ENCODE measurements around the gene SIRT4.
"Not testable (repeated sequence)": the region's sequence is repeated elsewhere in the genome, so short reads cannot be mapped to it uniquely, and the experiment has no call there.

Gene SIRT4

DNA sequence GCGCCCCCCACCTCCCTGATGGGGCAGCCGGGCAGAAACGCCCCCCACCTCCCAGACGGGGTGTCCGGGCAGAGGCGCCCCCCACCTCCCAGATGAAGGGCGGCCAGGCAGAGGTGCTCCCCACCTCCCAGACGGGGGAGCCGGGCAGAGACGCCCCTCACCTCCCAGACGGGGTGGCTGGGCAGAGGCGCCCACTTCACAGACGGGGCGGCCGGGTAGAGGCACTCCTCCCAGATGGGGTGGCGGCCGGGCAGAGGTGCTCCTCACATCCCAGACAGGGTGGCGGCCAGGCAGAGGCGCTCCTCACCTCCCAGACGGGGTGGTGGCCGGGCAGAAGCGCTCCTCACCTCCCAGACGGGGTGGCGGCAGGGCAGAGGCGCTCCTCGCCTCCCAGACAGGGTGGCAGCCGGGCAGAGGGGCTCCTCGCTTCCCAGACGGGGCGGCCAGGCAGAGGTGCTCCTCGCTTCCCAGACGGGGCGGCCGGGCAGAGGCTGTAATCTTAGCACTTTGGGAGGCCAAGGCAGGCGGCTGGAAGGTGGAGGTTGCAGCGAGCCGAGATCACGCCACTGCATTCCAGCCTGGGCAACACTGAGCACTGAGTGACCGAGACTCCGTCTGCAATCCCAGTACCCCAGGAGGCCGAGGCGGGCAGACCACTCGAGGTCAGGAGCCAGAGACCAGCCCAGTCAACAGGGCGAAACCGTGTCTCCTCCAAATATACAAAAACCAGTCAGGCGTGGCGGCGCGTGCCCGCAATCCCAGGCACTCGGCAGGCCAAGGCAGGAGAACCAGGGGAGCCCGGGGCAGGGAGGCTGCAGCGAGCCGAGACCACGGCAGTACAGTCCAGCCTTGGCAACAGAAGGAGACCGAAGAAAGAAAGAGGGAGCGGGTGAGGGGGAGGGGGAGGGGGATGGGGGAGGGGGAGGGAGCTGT, 23.7 kb upstream of the SIRT4 start:
- DNase-seq (ENCODE audit: low read depth): no peak

DNA sequence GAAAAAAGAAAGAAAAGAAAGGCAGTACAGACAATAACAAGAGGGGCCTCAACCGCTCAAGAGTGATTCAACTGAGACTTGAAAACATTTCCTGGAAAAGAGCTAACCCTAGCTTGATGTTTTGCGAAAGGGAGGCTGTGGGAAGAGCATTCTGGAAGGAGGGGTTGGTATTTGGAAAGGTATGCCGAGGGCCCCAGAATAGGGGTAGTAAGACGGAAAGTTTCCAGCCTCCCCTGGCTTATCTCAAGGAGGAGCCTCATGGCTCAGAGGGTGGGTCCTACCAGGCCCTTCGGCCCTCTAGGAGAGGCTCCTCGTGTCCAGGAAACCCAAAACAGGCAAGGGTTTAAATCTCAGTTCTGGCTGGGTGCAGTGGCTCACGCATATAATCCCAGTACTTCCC, 18.8 kb upstream of the SIRT4 start:
- DNase-seq (ENCODE audit: low read depth): no peak

DNA sequence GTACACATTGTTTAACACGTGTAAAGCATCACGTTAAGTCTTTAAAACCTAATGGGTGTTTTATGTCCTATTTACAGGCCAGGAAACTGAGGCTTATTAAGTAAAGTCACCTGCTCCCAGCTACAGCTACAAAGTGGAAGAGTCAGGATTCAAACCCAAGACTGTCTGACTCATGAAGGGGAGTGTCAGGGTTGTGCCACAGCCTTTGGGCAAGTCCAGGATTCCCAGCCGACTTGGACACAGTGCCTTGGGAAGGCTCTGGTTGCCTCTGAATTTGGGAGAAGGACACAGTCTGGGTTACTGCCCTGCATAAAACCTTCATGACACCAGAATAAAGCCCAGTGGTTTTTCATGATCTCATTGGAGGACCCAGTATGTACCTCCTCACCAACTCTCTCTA, 17.7 kb upstream of the SIRT4 start:
- no peak for DNase-seq (ENCODE audit: low read depth)

DNA sequence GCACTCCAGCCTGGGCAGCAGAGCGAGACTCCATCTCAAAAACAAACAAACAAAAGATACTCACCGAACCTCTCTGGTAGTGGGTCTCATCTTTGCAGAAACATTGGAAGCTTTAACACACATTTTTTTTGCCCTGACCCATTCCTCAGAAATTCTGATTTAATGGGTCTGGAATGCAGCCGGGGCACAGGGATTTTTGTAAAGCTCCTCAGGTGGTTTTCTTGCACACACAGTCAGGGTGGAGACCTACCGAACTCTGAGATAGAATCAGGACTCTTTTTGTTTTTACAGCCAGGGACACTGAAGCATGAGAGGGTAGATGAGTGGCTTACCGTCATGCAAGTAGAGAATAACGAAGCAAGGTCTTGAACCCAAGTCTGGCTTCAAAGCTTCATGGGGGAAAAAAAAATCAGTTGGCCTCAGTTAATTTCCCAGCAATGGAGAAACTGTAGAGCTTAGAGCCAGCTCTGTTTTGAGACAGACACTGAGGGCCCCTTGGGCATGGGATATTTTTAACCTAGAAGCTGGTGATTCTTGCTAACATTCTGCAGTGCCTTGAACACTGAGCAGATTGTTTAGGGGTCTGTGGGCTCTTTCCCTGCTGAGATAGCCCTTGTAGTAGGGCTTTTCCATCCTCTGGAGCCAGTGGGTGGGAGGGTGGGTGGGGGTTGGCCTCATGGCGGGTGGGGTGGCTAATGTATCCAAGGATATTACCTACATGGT, 15.2 kb upstream of the SIRT4 start:
- DNase-seq (ENCODE audit: low read depth): no peak

DNA sequence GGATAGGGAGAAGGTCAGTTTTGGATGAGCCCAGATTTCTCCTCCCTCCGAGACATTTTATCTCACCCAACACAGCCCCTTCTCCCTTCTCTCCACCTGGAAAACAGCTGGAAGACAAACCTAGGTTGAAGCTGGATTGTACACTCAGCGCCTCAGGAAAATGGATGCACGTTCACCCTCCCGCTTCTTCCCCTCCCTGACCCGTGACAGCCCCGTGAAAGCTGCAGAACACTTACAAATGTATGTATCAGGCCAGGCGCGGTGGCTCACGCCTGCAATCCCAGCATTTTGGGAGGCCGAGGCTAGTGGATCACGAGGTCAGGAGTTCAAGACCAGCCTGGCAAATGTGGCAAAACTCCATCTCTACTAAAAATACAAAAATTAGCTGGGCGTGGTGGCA, 14.6 kb upstream of the SIRT4 start:
- DNase-seq (ENCODE audit: low read depth): no peak

DNA sequence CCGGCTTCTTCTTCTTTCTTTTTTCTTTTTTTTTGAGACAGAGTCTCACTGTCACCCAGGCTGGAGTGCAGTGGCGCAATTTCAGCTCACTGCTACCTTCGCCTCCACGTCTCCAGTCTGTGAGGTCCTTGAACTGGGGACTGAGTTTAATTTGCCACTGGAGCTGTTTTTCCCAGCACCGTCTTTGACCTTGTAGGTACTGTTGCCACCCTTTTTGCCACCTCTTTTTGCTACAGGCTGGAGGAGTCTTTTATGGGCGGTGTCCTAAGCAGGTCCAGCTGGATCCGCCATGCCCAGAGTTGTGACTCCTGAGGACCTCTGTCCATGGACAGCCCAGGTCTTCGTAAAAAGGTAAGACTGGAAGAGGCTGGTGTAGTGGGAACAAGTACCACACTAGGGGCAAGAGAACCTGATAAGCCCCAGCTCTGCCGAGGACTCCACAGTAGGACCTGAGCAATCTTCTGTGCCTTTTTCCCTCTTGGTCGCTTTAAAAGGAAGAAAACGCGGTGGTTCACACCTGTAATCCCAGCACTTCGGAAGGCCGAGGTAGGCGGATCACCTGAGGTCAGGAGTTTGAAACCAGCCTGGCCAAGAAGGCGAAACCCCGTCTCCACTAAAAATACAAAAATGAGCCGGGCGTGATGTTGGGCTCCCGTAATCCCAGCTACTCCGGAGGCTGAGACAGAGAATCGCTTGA, 11.4 kb upstream of the SIRT4 start:
- DNase-seq (ENCODE audit: low read depth): no peak

DNA sequence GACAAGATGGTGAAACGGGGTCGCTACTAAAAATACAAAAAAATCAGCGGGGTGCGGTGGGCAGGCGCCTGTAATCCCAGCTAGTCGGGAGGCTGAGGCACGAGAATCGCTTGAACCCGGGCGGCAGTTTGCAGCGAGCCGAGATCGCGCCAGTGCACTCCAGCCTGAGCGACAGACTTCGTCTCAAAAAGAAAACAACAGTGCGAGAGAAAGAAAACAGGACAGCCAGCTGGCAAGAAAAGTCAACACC, 9.8 kb upstream of the SIRT4 start:
- DNase-seq (ENCODE audit: low read depth): no peak

DNA sequence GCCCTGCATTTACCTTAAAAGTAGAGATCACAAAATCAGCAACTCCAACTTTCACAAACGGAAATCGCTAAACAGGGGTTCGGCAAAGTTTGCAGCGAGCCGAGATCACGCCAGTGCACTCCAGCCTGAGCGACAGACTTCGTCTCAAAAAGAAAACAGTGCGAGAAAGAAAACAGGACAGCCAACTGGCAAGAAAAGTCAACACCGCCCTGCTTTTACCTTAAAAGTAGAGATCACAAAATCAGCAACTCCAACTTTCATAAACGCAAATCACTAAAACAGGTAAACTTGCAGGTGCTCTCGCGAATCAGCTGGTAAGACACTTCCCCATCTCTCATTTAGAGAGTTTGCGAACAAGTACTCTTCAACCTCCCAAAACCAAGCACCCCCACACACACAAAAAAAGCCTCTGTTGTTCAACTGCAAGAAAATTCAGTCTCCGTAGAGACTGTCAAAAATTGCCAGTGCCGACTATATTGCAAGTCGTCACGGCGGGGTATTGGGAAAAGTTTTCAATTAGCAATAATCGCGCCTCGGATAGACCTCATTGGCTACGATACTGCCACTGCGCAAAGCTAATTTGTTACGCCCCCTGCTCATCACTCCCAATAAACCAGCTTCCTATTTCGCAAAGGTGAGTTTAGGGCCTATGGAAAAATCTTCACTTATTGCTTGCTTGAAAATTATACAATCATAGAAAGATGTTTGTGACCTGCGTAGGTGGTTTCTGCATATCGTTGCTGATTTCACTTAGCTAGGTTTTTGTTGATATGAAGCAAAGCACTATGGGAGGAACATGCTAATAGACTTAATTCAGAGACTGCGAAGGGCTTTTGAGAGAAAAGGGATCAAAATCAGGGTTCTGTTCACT, 9.2 kb upstream of the SIRT4 start, which contains the start of gene RNU4-1:
Gene RNU4-1 (minus strand): TSS at position 577 of the 871 bp plus-strand sequence.
- DNase-seq (ENCODE audit: low read depth): peak; percentile 88

DNA sequence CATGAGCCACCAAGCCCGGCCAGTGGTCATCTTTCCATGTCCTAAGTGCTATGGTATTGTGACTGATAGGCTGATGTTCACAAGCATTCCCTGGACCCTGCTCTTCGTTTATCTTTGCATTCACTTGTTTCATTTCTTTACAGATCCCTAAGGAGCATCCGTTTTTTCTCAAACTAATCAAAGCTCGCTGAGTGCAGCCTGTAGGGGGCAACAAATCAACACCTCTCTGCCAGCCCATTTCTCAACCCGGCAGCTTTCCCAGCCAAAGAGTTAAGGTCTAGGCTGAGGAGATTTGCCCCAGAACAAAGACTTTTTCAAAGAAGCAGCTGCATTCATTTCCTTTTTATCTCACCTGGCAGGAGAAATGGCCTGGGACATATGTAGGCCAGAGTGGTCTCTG, 12.1 kb downstream of the SIRT4 start:
- no peak for DNase-seq (ENCODE audit: low read depth)

DNA sequence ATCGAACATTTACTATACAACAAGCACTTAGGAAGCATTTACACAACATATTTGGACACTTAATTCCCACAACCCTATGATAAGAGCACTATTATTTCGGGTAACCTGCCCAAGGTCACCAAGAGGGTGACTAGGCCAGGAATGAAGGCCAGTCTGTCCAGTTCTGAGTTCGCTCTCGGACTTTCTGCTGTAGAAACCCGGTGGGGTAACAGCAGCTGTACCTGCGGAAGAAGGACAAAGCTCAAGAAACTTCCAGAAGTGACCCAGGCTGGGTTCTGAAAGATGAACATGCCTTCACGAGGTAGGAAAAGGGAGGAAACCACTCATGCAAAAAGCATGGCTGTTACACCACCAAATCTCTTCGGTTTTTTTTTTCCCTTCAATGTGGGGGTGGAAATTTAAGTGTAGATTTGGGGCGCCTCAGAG, 14.7 kb downstream of the SIRT4 start:
- no peak for DNase-seq (ENCODE audit: low read depth)

DNA sequence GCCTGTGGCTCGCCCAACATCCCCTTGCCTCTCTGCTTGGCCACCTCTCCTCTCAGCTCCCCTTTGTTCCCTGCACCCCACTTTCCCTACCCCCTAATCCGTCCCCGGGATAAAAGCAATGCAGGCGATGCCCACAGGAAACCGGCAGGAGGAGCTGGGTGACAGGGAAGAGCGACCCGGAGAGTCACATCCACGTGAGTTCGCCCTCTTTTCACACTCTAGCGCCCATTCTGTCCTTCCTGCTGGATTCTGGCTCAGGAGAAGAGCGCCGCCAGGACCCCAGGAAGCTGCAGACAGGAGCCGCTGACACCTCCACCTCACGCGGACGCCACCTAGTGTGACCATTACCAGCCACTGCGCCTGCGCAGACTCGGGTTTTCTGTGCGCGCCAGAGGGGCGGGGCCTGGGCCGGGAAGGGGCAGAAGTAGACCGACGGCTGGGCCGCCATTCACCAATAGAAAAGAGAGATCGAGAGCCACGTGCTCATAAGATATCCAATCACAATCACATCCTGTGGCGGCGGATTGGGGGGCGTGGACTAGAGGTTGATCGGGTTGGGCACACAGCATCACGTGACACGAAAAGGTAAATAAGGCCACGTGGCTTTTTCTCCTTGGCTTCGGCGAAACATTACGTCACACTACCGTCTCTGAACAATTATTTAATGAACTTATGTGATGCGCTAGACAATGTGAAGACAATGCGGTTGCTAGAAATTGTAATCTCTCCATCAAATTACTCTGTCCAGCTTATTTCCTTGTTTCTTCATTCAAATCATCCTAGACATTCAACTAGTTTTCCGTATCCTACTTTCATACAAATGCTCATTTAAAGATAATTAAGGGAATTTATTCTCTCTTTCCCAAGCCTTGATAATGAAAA, 15.3 kb downstream of the SIRT4 start:
- DNase-seq (ENCODE audit: low read depth): peak; percentile 99

DNA sequence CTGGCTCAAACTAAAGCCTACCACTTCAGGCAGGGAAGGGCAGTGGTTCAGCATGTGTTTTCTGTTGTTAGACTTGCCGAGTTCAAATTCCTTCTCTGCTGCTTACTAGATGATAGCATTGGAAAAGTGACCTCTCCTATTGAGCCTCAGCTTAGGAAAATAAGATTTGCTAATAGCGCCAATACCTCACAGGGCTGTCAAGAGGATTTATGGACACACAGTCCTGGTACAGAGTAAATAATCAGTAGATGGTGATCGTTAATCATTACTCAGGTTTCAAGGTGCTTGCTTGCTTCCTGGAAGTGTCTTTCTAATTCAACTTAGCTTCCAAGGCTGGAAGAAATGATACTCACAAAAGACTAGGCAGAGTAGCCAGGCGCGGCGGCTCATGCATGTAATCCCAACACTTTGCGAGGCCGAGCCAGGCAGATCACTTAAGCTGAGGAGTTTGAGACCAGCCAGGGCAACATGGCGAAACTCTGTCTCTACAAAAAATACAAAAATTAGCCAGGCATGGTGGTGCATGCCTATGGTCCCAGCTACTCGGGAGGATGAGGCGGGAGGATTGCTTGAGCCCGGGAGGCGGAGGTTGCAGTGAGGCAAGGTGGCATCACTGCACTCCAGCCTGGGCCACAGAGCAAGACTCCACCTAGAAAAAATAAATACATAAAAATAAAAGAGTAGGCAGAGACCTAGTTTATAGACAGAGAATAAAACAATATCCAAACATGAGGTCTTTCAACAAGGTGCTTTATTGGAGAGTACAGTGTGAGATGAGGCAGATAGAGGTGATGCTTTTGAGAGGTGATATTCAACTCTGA, 19.5 kb downstream of the SIRT4 start:
- DNase-seq (ENCODE audit: low read depth): no peak

DNA sequence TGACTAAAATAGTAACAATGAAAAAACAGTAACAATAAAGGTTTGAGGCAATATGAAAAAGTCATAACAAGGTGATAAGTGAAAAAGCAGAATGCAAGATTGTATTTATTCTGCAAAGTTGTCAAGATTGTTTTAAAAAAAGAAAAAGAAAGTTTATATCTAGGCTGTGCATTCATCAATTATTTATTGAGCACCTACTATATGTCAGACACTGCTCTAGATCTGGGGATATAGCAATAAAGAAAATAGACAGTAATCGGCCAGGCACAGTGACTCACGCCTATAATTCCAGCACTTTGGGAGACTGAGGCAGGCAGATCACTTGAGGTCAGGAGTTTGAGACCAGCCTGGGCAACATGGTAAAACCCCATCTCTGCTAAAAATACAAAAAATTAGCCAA, 21.7 kb downstream of the SIRT4 start:
- no peak for DNase-seq (ENCODE audit: low read depth)

DNA sequence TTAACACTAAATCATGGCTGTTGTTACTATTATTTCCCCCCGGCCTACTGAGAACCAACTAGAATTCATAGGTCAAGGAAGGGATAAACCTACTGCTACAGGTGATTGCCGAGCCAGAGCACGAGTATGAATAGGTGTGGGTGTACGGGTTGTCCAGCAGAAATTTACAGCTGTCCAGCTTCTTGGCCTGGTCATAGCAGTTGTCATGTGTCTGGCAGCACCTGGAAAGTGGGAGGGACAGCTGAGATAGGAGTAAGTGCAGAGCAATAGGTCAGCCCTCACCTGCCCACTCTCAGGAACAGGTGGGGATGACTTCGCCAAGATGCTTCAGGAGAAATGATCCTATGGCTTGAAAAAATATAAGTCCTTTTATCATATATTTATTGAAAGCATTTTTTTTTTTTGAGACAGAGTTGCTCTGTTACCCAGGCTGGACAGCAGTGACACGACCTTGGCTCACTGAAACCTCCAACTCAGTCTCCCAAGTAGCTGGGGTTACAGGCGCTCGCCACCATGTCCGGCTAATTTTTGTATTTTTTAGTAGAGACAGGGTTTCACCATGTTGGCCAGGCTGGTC, 22.8 kb downstream of the SIRT4 start:
- DNase-seq (ENCODE audit: low read depth): no peak

DNA sequence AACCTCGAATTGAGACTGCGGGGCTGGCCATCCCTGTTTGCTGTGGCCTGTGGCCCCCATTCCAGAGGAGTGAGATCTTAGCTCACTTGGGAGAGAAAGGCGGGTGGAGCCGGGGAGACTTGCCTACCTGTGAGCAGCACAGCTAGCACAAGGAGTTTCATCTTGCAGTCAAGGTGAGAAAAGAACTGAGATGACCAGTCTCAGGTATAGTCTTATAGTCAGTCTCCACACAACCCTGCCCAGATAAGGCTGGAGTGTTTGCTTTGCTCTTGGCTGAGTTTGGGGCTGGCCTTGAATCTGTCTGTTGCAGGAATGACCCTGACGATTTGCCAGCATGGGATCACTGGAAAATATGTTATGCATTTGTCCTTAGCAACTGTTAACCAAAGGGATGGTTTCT, 25.5 kb downstream of the SIRT4 start, which contains the start of gene PLA2G1B:
Gene PLA2G1B (minus strand): TSS at position 187 of the 400 bp plus-strand sequence. CDS start 26 bp downstream, at position 161.
- no peak for DNase-seq (ENCODE audit: low read depth)

DNA sequence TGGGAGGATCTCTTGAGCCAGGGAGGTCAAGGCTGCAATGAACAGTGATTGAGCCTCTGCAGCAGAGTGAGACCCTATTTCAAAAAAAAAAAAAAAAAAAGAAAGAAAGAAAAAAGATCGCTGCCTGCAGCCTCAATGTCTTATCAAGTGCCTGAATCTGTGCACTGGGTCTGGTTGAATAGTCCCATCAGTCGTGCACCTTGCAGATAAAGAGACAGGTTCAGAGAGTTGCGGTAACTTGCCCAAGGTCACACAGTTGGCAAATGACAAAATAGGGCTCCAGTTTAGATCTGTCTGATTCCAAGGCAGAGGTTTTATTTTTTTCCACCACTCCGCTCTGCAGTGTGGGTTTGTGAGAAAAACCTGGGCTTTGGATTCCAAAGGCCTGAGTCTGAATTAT, 26.1 kb downstream of the SIRT4 start:
- no peak for DNase-seq (ENCODE audit: low read depth)

DNA sequence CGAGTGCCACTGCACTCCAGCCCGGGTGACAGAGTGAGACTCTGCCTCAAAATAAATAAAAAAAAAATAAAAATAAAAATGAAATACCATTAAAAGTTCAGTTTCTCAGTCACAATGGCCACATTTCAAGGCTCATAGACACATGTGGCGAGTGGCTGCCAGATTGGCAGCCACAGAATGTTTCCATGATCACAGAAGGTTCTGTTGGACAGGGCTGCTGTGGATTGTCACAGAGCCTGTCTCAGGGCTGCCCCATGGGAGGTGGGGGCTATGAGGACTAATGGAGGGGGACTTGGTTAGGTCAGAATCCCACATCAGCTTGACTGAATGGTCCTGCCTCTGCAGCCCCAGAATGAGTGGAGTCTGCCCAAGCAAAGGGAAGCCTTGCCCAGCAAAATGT, 29.3 kb downstream of the SIRT4 start:
- no peak for DNase-seq (ENCODE audit: low read depth)

DNA sequence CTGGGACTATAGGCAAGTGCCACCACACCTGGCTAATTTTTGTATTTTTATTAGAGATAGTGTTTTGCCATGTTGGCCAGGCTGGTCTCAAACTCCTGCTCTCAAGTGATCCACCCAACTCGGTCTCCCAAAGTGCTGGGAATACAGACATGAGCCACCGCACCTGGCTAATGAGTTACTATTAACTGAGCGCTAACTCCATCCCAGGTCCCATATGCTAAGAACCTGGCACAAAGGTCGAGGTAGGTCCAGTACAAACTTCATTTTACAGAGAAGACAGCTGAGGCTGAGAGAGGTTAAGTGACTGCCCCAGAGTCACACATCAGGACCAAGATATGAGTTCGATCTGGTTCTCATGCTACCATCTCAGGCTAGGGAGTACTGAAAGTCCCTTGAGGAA, 29.9 kb downstream of the SIRT4 start:
- no peak for DNase-seq (ENCODE audit: low read depth)

DNA sequence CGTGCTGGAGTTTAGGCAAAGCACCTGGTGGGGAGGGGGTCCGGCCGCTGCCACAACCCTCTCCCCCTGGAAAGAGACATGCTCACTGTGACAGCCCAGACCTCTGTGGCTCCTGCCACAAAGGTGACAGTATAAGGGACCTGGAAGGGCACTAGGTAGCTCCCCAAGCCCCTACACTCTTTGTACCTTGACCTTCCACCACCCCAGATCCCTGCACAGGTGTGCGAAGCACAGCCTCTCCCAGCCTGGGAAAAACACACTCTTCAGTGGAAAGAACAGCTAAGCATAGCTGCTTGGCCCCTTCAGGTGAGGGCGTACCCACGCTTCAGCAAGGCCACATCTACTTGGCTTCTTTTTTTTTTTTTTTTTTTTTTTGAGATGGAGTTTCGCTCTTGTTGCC, 30.4 kb downstream of the SIRT4 start:
- no peak for DNase-seq (ENCODE audit: low read depth)

DNA sequence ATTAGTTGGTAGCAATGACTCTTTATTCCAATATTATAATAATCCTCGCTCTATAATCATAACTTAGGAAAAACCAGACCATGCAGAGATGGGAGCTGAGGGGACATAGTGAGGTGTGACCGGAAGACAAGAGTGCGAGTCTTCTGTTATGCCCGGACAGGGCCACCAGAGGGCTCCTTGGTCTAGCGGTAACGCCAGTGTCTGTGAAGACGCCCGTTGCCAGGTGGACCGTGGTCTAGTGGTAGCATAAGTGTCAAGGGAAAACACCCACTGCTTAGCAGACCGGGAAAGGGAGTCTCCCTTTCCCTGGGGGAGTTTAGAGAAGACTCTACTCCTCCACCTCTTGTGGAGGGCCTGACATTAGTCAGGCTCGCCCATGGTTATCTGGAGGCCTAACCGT, 33.3 kb downstream of the SIRT4 start:
- DNase-seq (ENCODE audit: low read depth): not testable (repeated sequence)

Measured in HS-5 (cell line).